Right ventricle myocardium inferior (tissue), 1 donor: ENCODE data around the gene RPP25L. TPM values are rescaled to one million over a fixed set of nuclear protein-coding genes. Genes with fewer than 3 reads are reported as not detected.
"Not testable (repeated sequence)": the region's sequence is repeated elsewhere in the genome, so short reads cannot be mapped to it uniquely, and the experiment has no call there.

Experiments
- ATAC-seq: fragments of 200-7000 bp; cut with Tn5 transposase; one replicate; pipeline ENCODE4 v1.9.1; 2020; ENCODE audit warnings: mild to moderate bottlenecking, moderate library complexity
- DNase-seq: peaks from one replicate; pipeline ENCODE4 v3.0.0; 2021; ENCODE audit errors: missing footprints
- intact Hi-C: fragments of 100-400 bp; cut with DNase I; formaldehyde crosslinking; loops from one replicate; pipeline ENCODE4 v1.11.0; 2022
- total RNA-seq: library from RNA; stranded (reverse); fragmentation: NEBNext Ultra II Directional; extraction: Animal tissue kit (Norgen Biotek cat#: 25700); gene quantifications from one replicate; pipeline ENCODE4 v1.2.1, GENCODE V29; 2021
- donor health status: DM: no; HTN: yes; CAD: no; lungs with severe emphysema.

RPP25L gene
- total RNA-seq, 1 donor from 2014 or later = 38.3 TPM

GRCh38 chr9:34642679-34643078, 30.8 kb upstream of the RPP25L start:
- ATAC-seq = no peak
- intact Hi-C loops = no loop called here
- no peak for DNase-seq

- ATAC-seq, intact Hi-C loops: not testable (repeated sequence)
- peak; percentile 2 for DNase-seq
Measured at GRCh38 chr9:34639322-34639721, 27.4 kb upstream of the RPP25L start.

GRCh38 chr9:34638138-34638445, 26.2 kb upstream of the RPP25L start:
- DNase-seq (no peak), ATAC-seq (no peak)
- intact Hi-C loops = no loop called here

GRCh38 chr9:34637356-34638137, 25.6 kb upstream of the RPP25L start, which contains the start of gene SIGMAR1:
Gene SIGMAR1, minus strand, starts transcription at chr9:34637787. Its CDS starts 90 bp downstream, at chr9:34637697.
- ATAC-seq (peak; percentile 97), DNase-seq (peak; percentile 96)
- intact Hi-C loops = no loop called here

GRCh38 chr9:34636791-34637355, 25.0 kb upstream of the RPP25L start:
- DNase-seq (peak; percentile 25), ATAC-seq (no peak)
- intact Hi-C loops = no loop called here

GRCh38 chr9:34635556-34635955, 23.7 kb upstream of the RPP25L start:
- intact Hi-C loops = no loop called here
- ATAC-seq = no peak
- peak; percentile 64 for DNase-seq

GRCh38 chr9:34634551-34635248, 22.8 kb upstream of the RPP25L start:
- ATAC-seq = no peak
- DNase-seq = peak; percentile 13
- intact Hi-C loops = loop anchor here (1.0 kb wide), 1 partner anchor 22 kb away; the partner anchor contains the start of gene RPP25L

GRCh38 chr9:34633851-34634550, 22.1 kb upstream of the RPP25L start:
- ATAC-seq = peak; percentile 37

GRCh38 chr9:34633166-34633565, 21.3 kb upstream of the RPP25L start:
- DNase-seq = peak; percentile 20
- intact Hi-C loops = no loop called here

More at GRCh38 chr9:34633851-34634550, 22.1 kb upstream of the RPP25L start:
- intact Hi-C loops = loop anchor here (1.0 kb wide), 1 partner anchor 22 kb away; the partner anchor contains the start of gene RPP25L
- peak; percentile 73 for DNase-seq

GRCh38 chr9:34630402-34631154, 18.7 kb upstream of the RPP25L start:
- intact Hi-C loops = no loop called here
- ATAC-seq (no peak), DNase-seq (peak; percentile 15)

More at GRCh38 chr9:34633166-34633565, 21.3 kb upstream of the RPP25L start:
- ATAC-seq = no peak

- ATAC-seq (no peak), DNase-seq (no peak)
- intact Hi-C loops = no loop called here
Measured at GRCh38 chr9:34629491-34629808, 17.6 kb upstream of the RPP25L start.

- DNase-seq = peak; percentile 64
- peak; percentile 62 for ATAC-seq
- intact Hi-C loops = no loop called here
Measured at GRCh38 chr9:34628656-34629490, 17.0 kb upstream of the RPP25L start, which contains the start of gene ARID3C. Gene ARID3C, minus strand, starts transcription at chr9:34629066. Its CDS starts 1,052 bp downstream, at chr9:34628014.

- no peak for ATAC-seq
- peak; percentile 20 for DNase-seq
- intact Hi-C loops = no loop called here
Measured at GRCh38 chr9:34627716-34628655, 16.1 kb upstream of the RPP25L start.

- no peak for ATAC-seq
- intact Hi-C loops = no loop called here
- DNase-seq = peak; percentile 6
Measured at GRCh38 chr9:34625186-34625486, 13.2 kb upstream of the RPP25L start.

- intact Hi-C loops = no loop called here
- ATAC-seq = no peak
- peak; percentile 31 for DNase-seq
Measured at GRCh38 chr9:34624475-34625185, 12.7 kb upstream of the RPP25L start.
